Esophagus muscularis mucosa (tissue), 4 donors: ENCODE measurements around the gene PROSER3.

Experiments used
- CTCF ChIP-seq, 3 experiments: fragments of 200-600 bp in 2 of 3; fragments of 450-650 bp in 1 of 3; sonication (generic) in 2 of 3; IDR thresholded peaks; one replicate each; pipeline ENCODE4 v1.5.1; 2017 to 2019; ENCODE audit warnings: antibody characterized with exemption in 3 of 3, mild to moderate bottlenecking in 2 of 3, moderate library complexity in 1 of 3
- EP300 ChIP-seq: sonication (generic); formaldehyde crosslinking; IDR thresholded peaks from one replicate; pipeline ENCODE4 v1.6.1; 2017; ENCODE audit warnings: antibody characterized with exemption
- POLR2A ChIP-seq: fragments of 450-650 bp; IDR thresholded peaks from one replicate; pipeline ENCODE4 v1.6.1; 2017; ENCODE audit warnings: antibody characterized with exemption, moderate library complexity, mild to moderate bottlenecking, low read depth
- POLR2AphosphoS5 ChIP-seq, 2 donors: sonication (generic); formaldehyde crosslinking; IDR thresholded peaks; one replicate each; pipeline ENCODE4 v1.6.1; 2017; ENCODE audit warnings: antibody characterized with exemption in 2 of 2

GRCh38 chr19:35731353-35731752 is 26.6 kb upstream of the PROSER3 start:
- no peak for TF ChIP-seq CTCF (IDR thresholded peaks at IDR 0.05)
- TF ChIP-seq EP300 = no peak
- TF ChIP-seq POLR2A = no peak
- no peak for TF ChIP-seq POLR2AphosphoS5 (IDR thresholded peaks at IDR 0.05)
